Mesendoderm (in vitro differentiated cells): Measurements from ENCODE around the gene WNT10A.
"Not testable (repeated sequence)": the region's sequence is repeated elsewhere in the genome, so short reads cannot be mapped to it uniquely, and the experiment has no call there.

Source experiments
- DNase-seq: peaks from one replicate; pipeline ENCODE4 v3.0.0; 2013
- H2AK5ac ChIP-seq: 2 replicates; pipeline ENCODE4 v1.6.1; 2013; ENCODE audit warnings: low read length, inconsistent platforms
- H2BK120ac ChIP-seq: 2 replicates; pipeline ENCODE4 v1.6.1; 2013; ENCODE audit warnings: low read depth, mild to moderate bottlenecking, low read length, moderate library complexity, mixed read lengths
- H2BK15ac ChIP-seq: replicated peaks from 2 replicates; pipeline ENCODE4 v1.6.1; 2013; ENCODE audit warnings: low read depth, mild to moderate bottlenecking, moderate library complexity
- H2BK5ac ChIP-seq: 2 replicates; pipeline ENCODE4 v1.6.1; 2013; ENCODE audit warnings: low read length, inconsistent platforms
- H3K18ac ChIP-seq: 2 replicates; pipeline ENCODE4 v1.6.1; 2013; ENCODE audit warnings: mild to moderate bottlenecking, low read length, mixed read lengths
- H3K23ac ChIP-seq: one replicate; pipeline ENCODE4 v1.6.1; 2013; ENCODE audit warnings: low read length
- H3K27ac ChIP-seq: 2 replicates; pipeline ENCODE4 v1.5.1; 2013; ENCODE audit warnings: low read depth, mild to moderate bottlenecking, inconsistent platforms, low read length, moderate library complexity
- H3K27me3 ChIP-seq: 2 replicates; pipeline ENCODE4 v1.6.1; 2013; ENCODE audit warnings: low read length, control low read depth, mild to moderate bottlenecking, inconsistent platforms; ENCODE audit not compliant: insufficient read depth, poor library complexity
- H3K36me3 ChIP-seq: 2 replicates; pipeline ENCODE4 v1.6.1; 2013; ENCODE audit warnings: low read length, inconsistent platforms; ENCODE audit not compliant: control insufficient read depth, insufficient read depth
- H3K4ac ChIP-seq: one replicate; pipeline ENCODE4 v1.6.1; 2013; ENCODE audit warnings: low read depth, mild to moderate bottlenecking, low read length, moderate library complexity
- H3K4me1 ChIP-seq: 2 replicates; pipeline ENCODE4 v1.6.1; 2013; ENCODE audit warnings: low read depth, low read length, inconsistent platforms; ENCODE audit not compliant: control insufficient read depth
- H3K4me2 ChIP-seq: 2 replicates; pipeline ENCODE4 v1.6.1; 2013; ENCODE audit warnings: low read length
- H3K4me3 ChIP-seq: 2 replicates; pipeline ENCODE4 v1.5.1; 2013; ENCODE audit warnings: mild to moderate bottlenecking, low read length
- H3K56ac ChIP-seq: one replicate; pipeline ENCODE4 v1.6.1; 2013; ENCODE audit warnings: low read length
- H3K79me1 ChIP-seq: 2 replicates; pipeline ENCODE4 v1.6.1; 2013; ENCODE audit warnings: low read length, inconsistent platforms
- H3K79me2 ChIP-seq: 2 replicates; pipeline ENCODE4 v1.6.1; 2013; ENCODE audit warnings: mild to moderate bottlenecking, low read length; ENCODE audit not compliant: control insufficient read depth, insufficient read depth
- H3K9ac ChIP-seq: 2 replicates; pipeline ENCODE4 v1.6.1; 2013; ENCODE audit warnings: low read length, inconsistent platforms
- H4K5ac ChIP-seq: one replicate; pipeline ENCODE4 v1.6.1; 2013; ENCODE audit warnings: low read length
- H4K8ac ChIP-seq: one replicate; pipeline ENCODE4 v1.6.1; 2013; ENCODE audit warnings: low read depth, mild to moderate bottlenecking, control low read depth, low read length, moderate library complexity
- WGBS: extraction: QIAGEN DNeasy Blood & Tissue Kit; methylation state at CpG from one replicate; pipeline ENCODE4 v1.1.7; 2013; ENCODE audit warnings: low lambda C conversion rate, missing lambda C conversion rate; ENCODE audit not compliant: insufficient coverage; ENCODE audit errors: extremely low coverage; 5-methylcytosine and 5-hydroxymethylcytosine counted together

The WNT10A gene

DNA sequence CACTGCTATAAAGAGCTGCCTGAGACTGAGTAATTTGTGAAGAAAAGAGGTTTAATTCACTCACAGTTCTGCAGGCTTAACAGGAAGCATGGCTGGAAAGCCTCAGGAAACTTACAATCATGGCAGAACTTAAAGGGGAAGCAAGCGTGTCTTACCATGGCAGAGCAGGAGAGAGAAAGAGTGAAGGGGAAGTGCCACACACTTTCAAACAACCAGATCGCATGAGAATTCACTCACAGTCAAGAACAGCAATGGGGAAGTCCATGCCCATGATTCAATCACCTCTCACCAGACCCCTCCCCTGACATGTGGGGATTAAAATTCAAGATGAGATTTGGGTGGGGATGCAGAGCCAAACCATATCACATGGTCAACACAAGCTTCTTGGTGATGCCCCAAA lies 44.1 kb downstream of the WNT10A start:
- Histone ChIP-seq H3K79me2 (no peaks in the 10 kb centered on the region), H3K4me2 (no peak overlapping the region), H4K8ac (no peak overlapping the region), H3K4ac (no peak overlapping the region), H3K4me3 (no peak overlapping the region), H3K4me1 (no peaks in the 10 kb centered on the region), H2BK15ac (no peak overlapping the region), H3K27me3 (no peaks in the 10 kb centered on the region), H3K79me1 (no peaks in the 10 kb centered on the region), H2AK5ac (no peak overlapping the region), H3K9ac (no peak overlapping the region), H3K18ac (no peak overlapping the region), H3K36me3 (no peaks in the 10 kb centered on the region), H2BK5ac (no peak overlapping the region), H3K27ac (no peak overlapping the region), H3K56ac (no peak overlapping the region), H4K5ac (no peak overlapping the region), H2BK120ac (no peak overlapping the region), H3K23ac (no peak overlapping the region)
- no peak for DNase-seq
- WGBS = no CpG with 5 or more reads among the region's 2 CpGs

DNA sequence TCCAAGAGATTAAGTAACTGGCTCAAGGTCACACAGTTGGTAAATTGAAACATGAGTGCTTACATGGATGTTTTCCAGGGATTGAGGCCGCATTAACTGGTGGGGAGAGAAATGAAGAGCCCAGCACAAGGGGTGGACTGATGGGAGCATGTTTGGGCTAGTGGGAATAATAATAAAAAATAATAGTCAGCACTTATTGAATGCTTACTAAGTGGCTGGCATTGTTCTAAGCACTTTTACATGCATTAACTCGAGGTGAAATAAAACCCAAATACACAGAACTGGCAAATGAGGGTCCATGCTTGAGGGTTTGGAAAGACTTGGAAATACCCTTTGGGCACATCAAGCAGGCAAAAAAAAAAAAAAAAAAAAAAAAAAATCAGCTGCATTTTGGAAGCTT lies 44.8 kb downstream of the WNT10A start:
- Histone ChIP-seq H2BK5ac (no peak overlapping the region), H2BK15ac (no peak overlapping the region), H3K18ac (no peak overlapping the region)

DNA sequence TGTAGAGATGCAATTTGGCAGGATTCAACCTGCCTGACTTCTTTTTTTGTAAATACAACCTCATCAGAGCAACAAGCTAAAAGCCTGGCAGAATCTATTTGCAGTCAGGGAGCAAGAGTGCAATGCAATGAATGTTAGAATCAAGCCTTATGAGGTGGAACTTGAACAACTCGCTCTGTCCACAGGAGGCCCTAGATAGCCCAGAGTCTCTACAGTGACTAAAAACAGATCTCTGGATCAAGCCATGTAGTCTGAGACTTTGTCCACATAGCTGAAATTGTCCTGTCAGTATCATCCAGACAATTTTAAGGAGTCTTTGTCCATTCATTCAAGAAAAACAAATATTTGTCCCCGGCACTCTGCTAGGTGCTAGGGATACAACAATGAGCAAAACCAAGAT lies 46.8 kb downstream of the WNT10A start:
- Histone ChIP-seq H3K4me3 (no peak overlapping the region), H3K18ac (no peak overlapping the region), H3K27ac (no peak overlapping the region), H2AK5ac (no peak overlapping the region), H3K4me1 (no peaks in the 10 kb centered on the region), H3K27me3 (no peaks in the 10 kb centered on the region), H3K79me2 (no peaks in the 10 kb centered on the region), H3K9ac (no peak overlapping the region), H3K56ac (no peak overlapping the region), H3K4ac (no peak overlapping the region), H2BK120ac (no peak overlapping the region), H4K8ac (no peak overlapping the region), H3K23ac (no peak overlapping the region), H4K5ac (no peak overlapping the region), H3K36me3 (no peaks in the 10 kb centered on the region), H3K4me2 (no peak overlapping the region), H2BK15ac (no peak overlapping the region), H3K79me1 (no peaks in the 10 kb centered on the region), H2BK5ac (no peak overlapping the region)
- no peak for DNase-seq
- no CpG with 5 or more reads among the region's 2 CpGs for WGBS

More for the DNA sequence above, 44.8 kb downstream of the WNT10A start:
- H3K4me3 ChIP-seq = no peak overlapping the region
- no peak overlapping the region for H3K4me2 ChIP-seq
- H3K23ac ChIP-seq = no peak overlapping the region
- no peaks in the 10 kb centered on the region for H3K27me3 ChIP-seq
- H2BK120ac ChIP-seq = no peak overlapping the region
- H4K8ac ChIP-seq = no peak overlapping the region
- WGBS = no CpG with 5 or more reads among the region's 2 CpGs
- H3K79me2 ChIP-seq = no peaks in the 10 kb centered on the region
- H2AK5ac ChIP-seq = no peak overlapping the region
- no peaks in the 10 kb centered on the region for H3K4me1 ChIP-seq
- no peak overlapping the region for H4K5ac ChIP-seq
- H3K27ac ChIP-seq = no peak overlapping the region
- no peaks in the 10 kb centered on the region for H3K36me3 ChIP-seq
- H3K56ac ChIP-seq = no peak overlapping the region
- H3K79me1 ChIP-seq = no peaks in the 10 kb centered on the region
- no peak for DNase-seq
- H3K9ac ChIP-seq = no peak overlapping the region
- H3K4ac ChIP-seq = no peak overlapping the region

DNA sequence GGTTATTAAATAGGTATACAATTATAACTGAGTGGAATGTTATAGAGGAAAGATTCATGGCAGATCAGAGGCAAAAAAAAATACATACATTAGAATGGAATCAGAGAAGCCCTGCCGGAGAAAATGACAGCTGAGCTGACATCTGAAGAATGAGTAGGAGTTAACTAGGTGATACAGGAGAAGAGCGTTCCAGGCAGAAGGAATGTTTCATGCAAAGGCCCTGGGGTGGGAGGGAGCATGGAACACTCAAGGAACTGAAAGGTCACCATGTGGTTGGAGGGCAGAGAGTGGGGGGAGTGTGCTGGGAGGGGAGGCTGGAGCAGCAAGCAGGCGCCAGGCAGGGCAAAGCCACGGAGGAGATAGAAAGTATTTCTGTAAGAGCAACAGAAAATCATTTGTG lies 47.2 kb downstream of the WNT10A start:
- no CpG with 5 or more reads among the region's 4 CpGs for WGBS

DNA sequence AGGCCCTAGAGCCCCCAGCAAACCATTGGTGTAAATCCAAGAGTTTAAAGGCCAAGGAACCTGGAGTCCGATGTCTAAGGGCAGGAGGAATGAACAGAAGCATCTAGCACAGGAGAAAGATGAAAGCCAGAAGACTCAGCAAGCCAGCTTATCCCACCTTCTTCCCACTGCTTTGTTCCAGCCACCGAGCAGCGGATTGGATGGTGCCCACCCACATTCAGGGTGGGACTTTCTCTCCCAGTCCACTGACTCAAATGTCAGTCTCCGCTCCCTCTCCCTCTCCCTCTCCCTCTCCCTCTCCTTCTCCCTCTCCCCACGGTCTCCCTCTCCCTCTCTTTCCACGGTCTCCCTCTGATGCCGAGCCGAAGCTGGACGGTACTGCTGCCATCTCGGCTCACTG lies 49.8 kb downstream of the WNT10A start:
- not testable (repeated sequence) for H4K8ac ChIP-seq, H4K5ac ChIP-seq, H3K36me3 ChIP-seq, H2BK120ac ChIP-seq, H3K4me2 ChIP-seq, H3K23ac ChIP-seq, H3K4ac ChIP-seq, H3K56ac ChIP-seq, H3K18ac ChIP-seq, H3K27ac ChIP-seq, H2BK5ac ChIP-seq, H2AK5ac ChIP-seq, H3K4me3 ChIP-seq, H2BK15ac ChIP-seq, H3K27me3 ChIP-seq, H3K79me2 ChIP-seq, H3K4me1 ChIP-seq, H3K9ac ChIP-seq, DNase-seq, H3K79me1 ChIP-seq
- no CpG with 5 or more reads among the region's 10 CpGs for WGBS

More for the DNA sequence above, 47.2 kb downstream of the WNT10A start:
- Histone ChIP-seq H3K4me1 (no peaks in the 10 kb centered on the region), H3K27me3 (no peaks in the 10 kb centered on the region), H4K8ac (no peak overlapping the region), H3K27ac (no peak overlapping the region), H4K5ac (no peak overlapping the region), H2BK15ac (no peak overlapping the region), H3K23ac (no peak overlapping the region), H3K4me2 (no peak overlapping the region), H2BK5ac (no peak overlapping the region), H2AK5ac (no peak overlapping the region), H3K36me3 (no peaks in the 10 kb centered on the region), H3K79me1 (no peaks in the 10 kb centered on the region), H3K56ac (no peak overlapping the region), H3K4me3 (no peak overlapping the region), H3K18ac (no peak overlapping the region), H3K4ac (no peak overlapping the region), H3K9ac (no peak overlapping the region), H3K79me2 (no peaks in the 10 kb centered on the region), H2BK120ac (no peak overlapping the region)
- DNase-seq = no peak

GRCh38 chr2:218931751-218932150 lies 51.1 kb downstream of the WNT10A start:
- H4K5ac ChIP-seq, H3K27ac ChIP-seq, DNase-seq, H3K4me1 ChIP-seq, H3K27me3 ChIP-seq, H3K79me1 ChIP-seq, H2BK120ac ChIP-seq, H3K23ac ChIP-seq, H3K4me3 ChIP-seq, H3K36me3 ChIP-seq, H2BK5ac ChIP-seq, H3K79me2 ChIP-seq, H2BK15ac ChIP-seq, H3K4me2 ChIP-seq, H3K18ac ChIP-seq, H3K56ac ChIP-seq, H2AK5ac ChIP-seq, H4K8ac ChIP-seq, H3K9ac ChIP-seq, H3K4ac ChIP-seq: not testable (repeated sequence)
- no CpG with 5 or more reads among the region's 25 CpGs for WGBS
